IPS-NIHi7 (cell line): ENCODE results near the gene NALCN.
A peak's percentile ranks its signal among the peaks of the same experiment; 100 is the strongest.

Experiments
- DNase-seq: peaks from one replicate; pipeline ENCODE4 v3.0.0; 2012; ENCODE audit warnings: mixed read lengths; ENCODE audit errors: extremely low spot score

NALCN gene

DNA sequence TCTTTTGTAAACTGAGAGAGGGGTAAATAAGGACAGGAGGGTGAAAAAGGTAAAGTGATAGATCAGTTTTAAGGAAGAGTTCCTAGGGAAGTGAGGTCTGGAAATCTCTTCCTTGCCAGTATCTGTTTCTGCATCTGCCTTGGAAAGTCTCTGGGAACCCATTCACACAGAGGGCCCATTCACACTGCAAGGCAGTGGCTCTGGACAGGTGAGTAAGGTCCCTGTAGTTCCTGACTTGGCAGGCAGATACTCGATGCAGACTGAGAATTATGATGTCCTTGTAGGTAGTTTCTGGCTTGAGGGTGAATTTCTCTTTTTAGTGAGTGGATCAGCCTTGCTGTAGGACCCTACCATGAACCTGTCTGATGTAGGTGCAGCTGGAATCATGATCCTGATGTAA is 293.3 kb downstream of the NALCN start:
- no peak for DNase-seq

DNA sequence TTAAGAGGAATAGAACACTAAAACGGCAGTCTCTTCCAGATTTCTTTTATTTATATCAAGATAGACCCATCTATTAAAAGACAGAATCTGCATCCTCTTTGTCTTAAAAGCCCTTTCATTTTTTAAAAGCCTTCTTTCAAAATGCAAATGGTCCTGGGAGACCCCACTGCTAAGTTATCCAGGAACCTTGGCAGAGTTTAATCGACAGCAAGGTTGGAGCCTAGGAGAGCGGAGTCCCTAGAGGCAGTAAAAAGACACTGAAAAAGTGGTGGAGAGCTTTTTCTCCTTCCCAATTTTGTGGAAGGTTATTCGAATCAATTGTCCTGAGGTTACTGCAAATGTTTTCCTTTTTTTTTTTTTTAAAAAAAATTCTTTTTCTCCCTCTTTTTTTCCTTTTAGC is 294.7 kb downstream of the NALCN start:
- DNase-seq = no peak

DNA sequence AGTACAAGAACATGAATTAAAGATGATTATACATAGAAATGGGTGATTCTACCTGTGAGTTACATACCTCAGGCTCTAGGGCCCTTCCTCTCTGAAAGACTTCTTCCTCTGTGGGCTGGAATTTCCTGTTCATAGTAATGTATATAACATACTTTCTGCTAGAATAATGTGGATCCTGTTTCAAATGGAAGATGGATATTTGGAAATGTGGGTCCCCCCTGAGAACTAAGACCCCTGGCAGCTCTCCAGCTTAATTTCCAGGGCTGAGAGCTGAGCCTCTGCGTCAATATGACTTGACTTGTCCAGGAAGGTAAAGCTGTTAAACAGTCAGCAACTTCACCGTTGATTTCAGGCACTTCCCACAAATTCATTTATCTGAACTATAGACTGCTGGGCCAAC is 296.3 kb downstream of the NALCN start:
- no peak for DNase-seq

DNA sequence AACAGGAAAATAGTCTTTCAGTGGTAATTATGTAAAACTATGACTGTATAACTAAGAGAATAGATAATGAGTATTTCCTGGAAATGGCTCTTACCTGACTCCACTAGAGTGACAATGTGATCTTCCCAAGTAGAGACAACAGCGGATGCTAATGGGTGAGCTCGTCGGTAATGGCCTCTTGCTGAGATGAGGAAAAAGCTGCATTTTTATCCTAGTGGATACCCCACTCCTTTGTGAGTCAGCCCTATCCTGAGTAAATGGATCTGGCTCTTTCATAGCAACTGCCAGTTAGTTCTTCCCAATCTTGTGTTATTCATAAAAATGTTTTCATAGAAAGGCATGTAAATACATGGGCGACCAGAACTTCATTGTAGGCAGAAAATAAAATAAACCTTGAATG is 299.5 kb downstream of the NALCN start:
- DNase-seq = no peak

DNA sequence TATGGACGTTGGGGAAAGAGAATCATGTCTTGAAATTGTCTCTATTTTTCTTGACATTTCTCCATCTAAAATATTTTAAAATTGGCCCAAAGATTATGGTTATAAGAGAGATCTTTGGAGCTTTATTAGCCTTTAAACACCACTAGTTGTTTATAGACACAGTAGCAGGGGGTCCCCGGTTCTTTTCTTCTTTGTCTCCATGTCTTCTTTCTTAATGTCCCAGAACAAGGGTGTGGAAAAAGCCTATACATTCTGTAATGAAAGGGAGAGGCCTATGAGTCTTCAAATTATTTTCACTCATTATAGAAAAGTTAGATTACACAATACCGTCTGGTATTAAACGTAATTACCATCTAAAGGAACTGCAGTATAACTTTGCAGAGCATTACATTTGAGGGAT is 300.0 kb downstream of the NALCN start:
- no peak for DNase-seq

DNA sequence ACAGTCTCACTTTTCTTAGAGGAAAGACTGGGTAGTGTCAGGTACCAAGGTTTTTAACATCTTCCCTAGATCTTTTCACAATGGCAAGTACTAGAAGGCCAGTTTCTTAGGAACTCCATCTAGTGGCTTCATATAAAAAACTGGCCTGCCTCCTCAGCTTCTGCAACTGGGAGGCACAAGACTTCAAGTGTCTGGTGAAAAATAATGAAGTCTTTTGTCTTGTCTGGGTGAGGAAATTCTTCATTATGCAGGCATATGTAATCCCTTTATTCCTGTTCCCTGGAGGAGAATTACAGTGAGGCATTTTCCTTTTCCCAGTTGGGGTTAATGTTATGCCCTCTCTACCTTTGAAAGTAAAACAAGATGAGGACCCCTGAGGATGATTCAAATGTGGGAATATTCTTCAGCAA is 300.5 kb downstream of the NALCN start:
- DNase-seq = peak; percentile 35

DNA sequence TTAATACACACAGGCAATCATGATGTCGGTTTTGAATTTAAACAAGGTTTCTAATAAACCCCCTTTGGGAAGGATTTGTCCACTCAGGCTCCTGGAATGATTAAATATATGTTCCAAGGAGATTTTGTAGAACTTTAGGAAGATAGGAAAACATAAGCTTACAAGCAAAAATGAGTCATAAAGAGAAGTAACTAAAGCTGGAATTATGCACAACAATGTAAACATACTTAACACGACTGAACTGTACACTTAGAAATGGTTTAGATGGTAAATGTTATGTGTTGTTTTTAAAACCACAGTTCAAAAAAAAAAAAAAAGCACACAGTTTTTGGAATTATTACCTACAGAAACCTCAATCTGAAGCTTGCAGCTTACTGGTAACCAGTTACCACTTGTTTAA is 304.4 kb downstream of the NALCN start:
- DNase-seq = no peak

DNA sequence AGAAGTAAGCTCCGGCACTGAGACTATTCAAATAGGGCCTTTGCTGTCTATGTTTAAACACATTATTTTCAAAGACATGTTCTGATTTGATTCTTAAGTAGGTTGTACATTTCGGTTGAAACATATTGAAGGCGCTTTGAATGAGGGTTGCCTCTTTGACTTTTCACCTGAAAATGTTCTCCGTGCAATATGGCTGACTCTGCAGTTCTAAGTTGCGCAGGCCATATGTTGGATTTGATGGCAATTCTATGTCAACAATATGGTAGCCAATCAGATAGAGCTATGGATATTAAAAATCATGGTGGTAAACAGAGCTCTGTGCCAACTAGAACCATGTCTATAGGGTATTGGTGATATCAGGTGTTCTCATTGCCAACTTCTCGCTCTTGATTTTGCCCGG is 307.3 kb downstream of the NALCN start:
- DNase-seq = no peak

DNA sequence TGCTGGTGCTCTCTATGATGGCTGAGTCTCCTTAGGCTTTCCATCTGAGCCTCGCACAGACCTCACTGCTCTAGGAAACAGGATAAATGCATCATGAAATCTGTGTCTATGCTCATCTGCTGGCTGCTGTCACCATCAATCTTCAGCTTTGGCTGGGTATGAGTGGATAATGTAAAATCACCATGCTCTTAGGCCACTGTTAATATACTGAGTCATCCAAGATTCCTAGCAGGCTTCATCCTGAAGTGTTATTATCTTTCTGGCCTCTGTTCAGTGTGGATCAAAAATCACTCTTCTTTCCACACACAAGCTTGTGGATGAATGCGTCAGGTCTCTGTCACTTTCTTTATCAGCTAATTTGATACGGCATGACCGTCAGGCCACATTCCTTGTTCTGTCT is 317.4 kb downstream of the NALCN start:
- no peak for DNase-seq

DNA sequence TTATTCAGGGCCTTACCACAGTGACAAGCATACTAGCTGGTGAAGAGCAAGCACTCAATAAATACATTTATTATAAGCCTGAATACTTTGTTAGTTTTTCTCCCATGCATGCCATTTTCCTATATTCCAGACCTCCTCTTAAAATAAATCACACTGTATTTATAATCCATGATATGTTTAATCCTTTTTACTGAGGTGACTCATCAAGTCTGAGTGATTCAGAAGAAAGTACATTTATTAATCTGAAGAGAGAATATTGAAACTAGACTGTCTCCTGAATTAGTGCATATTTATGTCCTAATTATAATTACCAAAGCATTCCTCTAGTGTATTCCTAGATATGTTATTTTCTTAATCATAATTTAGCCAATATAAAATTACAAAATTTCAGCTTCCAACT is 323.3 kb downstream of the NALCN start:
- DNase-seq = no peak

DNA sequence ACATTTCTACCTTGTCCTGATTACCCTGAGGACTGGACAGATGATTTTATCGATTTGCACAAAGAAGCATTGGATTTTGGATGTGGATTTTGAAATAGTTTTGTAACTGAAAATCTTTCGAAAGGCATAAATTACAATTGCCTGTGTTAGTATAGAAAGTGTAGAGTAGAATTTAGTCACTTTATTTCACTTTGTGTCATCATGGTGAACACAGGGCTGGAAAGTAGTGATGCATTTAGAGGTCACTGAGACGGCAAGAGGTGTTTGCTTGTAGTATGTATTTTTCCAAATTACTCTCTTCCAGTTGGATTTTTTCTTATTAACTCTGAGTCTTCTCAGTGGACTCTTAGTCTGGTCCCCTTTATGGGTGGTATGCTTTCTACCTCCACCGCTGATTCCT is 326.0 kb downstream of the NALCN start:
- no peak for DNase-seq

DNA sequence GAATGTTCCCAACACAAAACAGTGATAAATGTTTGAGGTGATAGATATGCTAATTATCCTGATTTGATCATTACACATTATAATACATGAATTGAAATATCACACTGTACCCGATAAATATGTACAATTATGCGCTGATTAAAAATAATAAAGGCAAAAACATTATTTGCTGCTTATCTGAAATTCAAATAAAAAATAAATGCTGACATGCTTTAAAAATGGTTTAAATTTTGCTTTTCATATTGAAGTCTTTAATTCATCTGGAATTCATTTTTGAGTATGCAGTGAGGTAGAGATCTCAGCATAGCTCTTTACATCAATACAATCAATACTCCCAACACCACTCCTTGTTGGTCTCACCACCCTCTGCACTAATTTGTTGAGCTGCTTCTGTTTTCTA is 330.8 kb downstream of the NALCN start:
- DNase-seq = no peak

DNA sequence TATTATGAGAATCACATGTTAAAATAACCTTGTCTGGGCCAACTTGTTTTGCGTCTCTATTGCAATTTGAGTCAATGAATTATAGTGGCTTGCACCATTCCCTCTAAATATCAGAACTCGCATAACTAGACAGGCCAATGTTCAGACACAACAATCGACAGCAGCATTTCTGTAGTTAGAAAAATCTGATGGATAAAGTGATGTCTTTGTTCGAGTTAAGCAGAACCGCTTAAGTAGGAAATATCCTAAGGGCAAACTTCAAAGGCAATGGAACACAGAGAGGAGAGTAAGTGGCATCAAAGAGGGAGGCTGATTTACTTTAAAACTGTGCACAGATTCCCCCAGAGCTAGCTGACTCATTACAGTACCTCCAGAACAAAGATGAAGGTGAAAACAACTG is 333.9 kb downstream of the NALCN start:
- DNase-seq = no peak

DNA sequence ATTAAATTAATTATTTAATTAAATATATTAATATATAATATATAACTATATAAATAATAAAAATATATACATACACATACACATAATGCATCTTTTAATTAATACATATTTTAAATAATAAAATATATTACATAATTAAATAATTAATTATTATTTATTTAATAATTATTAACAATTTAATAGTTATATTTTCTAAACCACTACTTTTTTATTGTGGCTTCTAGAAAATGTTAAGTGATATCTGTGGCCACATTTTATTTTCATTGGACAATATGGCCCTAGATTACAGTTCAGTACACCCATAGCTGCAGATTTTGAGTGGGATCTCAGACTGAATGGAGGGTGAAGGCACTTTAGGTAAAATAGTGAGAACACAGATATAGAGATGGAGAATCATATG is 335.7 kb downstream of the NALCN start:
- DNase-seq = no peak

DNA sequence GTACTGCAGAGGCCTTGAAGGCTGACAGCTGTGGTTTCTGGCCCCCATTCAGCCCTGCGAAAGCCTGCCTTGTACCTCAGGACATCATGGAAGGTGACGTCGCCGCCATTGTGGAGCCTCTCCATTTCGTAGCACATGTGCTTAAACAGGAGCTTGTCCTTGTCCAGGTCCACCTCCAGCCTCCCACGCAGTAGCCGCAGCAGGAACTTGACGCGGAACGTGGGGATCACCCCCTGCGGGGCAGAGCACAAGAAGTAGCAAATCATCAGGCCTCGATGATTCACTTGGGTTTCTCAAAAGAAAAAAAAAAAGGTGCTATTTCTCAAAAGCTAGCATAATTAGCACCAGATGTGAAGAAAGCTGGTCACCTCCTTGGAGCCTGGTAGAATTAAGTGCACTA is 351.0 kb downstream of the NALCN start:
- no peak for DNase-seq

DNA sequence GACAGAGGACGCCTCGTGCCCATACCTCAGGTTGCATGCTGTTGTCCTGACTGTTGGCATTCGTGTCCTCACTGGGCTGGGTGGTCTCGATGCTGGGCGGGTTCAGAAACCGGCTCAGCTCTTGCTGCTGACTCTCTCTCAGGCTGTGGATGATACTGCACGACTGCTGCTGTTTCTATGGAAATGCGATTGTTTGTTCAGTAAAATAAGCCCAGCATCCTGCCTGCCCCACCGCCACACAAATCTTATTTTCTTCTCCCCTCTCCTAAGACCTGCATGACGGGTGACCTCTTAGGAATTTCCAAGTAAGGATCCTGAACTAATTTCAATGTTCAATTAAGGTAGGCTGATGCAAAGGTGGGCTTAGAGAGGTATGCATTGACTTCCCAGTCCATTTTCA is 356.5 kb downstream of the NALCN start:
- DNase-seq = no peak

DNA sequence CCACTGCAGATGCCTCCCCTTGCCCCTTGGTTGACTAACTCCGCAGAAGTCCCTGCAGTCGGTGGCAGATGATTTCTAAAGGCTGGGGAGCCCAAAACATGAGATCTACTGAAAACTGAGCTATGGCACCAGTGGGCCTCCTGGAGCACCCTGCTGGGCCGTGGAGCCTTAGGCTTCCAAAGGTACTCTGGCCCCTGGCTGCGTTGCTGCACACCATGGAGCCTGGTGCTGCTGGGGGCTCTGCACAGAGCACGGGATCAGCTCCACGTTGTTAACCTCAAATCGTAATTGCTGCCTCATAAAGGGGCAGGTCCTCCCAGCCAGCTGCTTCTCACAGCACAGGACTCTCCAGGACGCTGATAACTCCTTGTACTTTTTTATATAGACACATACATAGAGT is 357.5 kb downstream of the NALCN start:
- no peak for DNase-seq

DNA sequence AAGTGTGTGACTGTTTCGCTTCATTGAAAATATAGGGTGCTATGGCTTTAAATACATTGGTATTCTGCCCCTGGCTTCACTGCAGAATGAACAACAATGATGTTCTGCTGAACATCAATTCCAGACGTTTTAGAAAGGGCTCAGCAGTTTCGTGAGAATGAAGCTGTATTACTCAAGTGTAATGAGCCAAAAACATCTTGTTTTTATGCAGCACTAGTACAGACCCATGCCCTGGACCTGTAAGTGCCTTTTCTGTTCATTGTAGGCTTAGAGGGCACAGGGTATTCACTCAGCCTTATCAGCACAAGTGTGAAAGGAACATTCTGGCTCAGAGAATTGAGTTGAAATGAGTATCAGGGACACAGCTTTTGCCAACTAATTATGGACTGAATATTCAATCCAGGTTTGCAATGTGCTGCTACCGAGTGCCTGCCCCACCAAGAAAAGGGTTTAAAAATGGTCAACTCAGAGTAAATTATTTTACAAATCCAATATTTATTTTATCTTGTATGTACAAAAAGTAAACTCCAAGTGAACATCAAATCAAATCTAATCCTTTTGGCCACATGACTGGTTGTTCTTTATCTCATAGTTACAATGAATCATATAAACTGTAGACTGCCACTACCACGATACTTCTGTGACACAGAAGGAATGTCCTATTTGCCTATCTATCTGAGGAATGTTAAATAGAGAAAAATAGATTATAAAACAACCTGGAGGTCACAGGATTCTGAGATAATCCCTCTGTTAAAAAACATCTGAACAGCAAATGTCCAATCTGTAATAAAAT is 362.8 kb downstream of the NALCN start:
- DNase-seq = no peak

DNA sequence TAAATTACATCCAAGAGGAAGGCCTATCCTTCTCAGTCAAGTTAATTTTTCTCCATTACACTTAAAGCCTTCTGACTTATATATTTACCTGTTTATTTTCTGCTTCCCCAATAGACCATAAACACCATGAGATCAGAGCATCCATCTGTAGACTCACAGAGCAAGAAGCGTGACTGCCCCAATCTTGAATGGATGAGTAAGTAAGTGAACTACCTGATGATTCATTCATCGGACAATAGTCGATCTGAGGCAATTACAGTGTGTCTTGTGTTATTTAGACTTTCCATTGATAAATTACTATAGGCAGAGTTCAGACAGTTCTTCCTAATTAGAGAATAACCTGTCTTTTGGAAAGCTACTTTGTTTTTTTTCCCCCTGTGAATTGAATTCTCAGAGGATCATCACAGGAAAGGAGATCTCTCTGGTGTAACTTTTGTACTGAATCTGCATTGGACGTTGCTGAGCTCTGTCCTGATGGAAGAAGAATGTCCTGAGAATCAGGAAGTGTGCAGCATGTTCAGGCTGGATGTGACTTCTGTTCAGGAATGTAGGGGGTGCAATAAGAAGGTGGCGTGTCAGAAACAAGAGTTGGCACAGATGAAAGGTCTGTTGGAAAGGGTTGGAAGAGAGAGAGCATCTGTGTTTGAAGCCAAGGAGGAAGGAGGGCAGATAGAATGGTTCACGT is 367.0 kb downstream of the NALCN start:
- DNase-seq = no peak

DNA sequence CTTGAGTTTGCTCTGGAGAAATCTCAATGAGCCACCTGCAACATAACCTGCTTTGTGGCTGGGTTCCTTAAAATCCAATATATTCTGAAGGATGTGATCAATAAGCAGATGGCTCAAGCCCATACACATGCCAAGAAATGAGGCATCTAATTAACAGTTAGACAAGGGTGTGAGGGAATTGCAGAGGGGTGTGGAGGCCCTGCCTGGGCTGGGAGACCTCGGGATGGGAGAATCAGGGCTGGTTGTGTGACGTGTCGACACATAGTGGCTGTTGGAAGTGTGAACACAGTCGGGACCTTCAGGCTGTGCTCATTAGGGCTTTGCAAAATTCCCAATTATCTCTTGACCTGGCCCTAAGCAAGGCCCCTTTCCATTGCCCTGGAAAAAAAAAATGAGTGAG is 379.8 kb downstream of the NALCN start:
- no peak for DNase-seq

DNA sequence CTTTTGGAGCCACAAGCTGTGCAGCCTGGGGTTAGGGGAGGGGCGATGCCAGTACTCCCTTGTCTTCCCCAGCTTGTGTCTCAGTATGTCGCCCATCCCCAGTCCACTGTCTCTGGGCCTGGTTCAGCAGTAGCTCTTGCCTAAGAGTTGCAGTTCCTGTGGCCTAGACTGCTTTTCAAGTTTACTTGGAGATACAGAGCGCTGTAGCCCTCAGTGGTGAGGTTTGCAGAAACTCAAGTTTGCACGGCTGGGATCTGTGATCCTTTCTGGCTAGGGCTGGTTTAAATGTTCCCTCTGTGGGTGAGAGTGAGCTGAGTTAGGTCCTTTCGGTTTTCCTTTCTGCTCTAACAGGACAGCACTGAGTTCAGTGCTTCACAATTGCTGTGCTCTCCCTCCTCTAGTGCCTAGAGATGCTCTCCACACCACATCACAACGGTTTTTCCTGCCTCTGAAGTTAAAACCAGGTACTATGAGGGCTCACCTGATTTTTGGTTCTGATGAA is 381.1 kb downstream of the NALCN start:
- no peak for DNase-seq

DNA sequence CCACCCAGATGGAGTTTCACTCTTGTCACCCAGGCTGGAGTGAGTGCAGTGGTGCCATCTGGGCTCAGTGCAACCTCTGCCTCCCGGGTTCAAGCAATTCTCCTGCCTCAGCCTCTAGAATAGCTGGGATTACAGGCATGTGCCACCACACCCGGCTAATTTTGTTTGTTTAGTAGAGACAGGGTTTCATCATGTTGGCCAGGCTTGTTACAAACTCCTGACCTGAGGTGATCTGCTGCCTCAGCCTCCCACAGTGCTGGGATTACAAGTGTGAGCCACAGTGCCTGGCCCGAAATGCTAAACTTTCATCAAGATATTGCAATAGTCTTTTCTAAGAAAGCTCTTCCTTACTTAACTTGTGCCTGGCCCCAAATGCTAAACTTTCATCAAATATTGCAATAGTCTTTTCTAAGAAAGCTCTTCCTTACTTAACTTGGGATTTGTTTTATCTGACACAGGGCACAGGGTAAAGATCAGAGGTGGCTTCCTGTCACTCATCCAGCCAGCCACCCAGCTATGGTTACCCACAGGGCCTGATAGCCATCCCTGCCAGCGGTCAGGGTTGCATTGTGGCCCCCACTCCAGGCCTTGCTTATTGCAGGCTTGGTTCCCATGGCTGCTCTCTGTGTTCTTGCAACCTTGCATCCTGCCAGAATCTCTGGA is 389.4 kb downstream of the NALCN start:
- DNase-seq = no peak

DNA sequence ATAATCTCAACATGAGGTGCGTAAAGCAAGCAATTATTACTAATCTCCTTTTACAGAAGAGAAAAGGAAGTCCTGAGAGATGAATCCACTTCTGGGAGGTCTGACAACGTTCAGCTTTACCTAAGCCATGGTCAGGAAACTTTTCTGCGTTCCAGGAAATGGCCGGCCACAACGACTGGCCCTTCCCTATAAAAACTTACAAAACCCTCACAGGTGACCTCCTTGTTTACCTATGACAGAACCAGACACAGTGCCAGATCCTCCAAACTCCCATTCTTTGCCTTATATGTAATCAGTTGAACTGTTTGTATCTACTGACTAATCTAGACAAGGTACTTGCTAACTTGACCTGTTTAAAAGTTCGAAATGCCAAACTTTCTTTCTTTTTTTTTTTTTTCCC is 390.0 kb downstream of the NALCN start:
- no peak for DNase-seq
